Activated T-cell treated with anti-CD3 and anti-CD28 coated beads, Interleukin-2, amount 50 U/mL, for 48 hours (primary cell): ENCODE measurements around the gene IL3.
A peak's percentile ranks its signal among the peaks of the same experiment; 100 is the strongest.
"Not testable (repeated sequence)": the region's sequence is repeated elsewhere in the genome, so short reads cannot be mapped to it uniquely, and the experiment has no call there.

ENCODE experiments used
- DNase-seq, 2 experiments: peaks; one replicate each; pipeline ENCODE4 v3.0.0-alpha.2; 2020

IL3 gene

GRCh38 chr5:132095424-132095972 is 35.0 kb downstream of the IL3 start:
- peak; percentile 35 to 39 for DNase-seq

GRCh38 chr5:132096904-132097303 is 36.4 kb downstream of the IL3 start:
- DNase-seq, result peak in 1 of 2 experiments; percentile 22

GRCh38 chr5:132098151-132098594 is 37.7 kb downstream of the IL3 start:
- DNase-seq, result peak; percentile 68 to 69

GRCh38 chr5:132098621-132099020 is 38.2 kb downstream of the IL3 start:
- DNase-seq, result no peak

GRCh38 chr5:132099076-132099748 is 38.8 kb downstream of the IL3 start:
- peak; percentile 78 to 81 for DNase-seq

GRCh38 chr5:132099905-132100304 is 39.5 kb downstream of the IL3 start:
- DNase-seq, result peak; percentile 52 to 59

GRCh38 chr5:132100672-132101261 is 40.3 kb downstream of the IL3 start:
- DNase-seq, result peak; percentile 75 to 77

GRCh38 chr5:132101385-132101880 is 41.0 kb downstream of the IL3 start:
- DNase-seq, result peak in 1 of 2 experiments; percentile 27

- peak; percentile 74 to 76 for DNase-seq
Observed at GRCh38 chr5:132102101-132102701, 41.7 kb downstream of the IL3 start.

- no peak for DNase-seq
Observed at GRCh38 chr5:132102944-132103331, 42.5 kb downstream of the IL3 start.

GRCh38 chr5:132103332-132103951 is 43.0 kb downstream of the IL3 start:
- peak; percentile 80 for DNase-seq

- DNase-seq, result no peak
Observed at GRCh38 chr5:132103969-132104391, 43.5 kb downstream of the IL3 start.

- DNase-seq, result peak in 1 of 2 experiments; percentile 27
Observed at GRCh38 chr5:132104556-132104955, 44.1 kb downstream of the IL3 start.

GRCh38 chr5:132105688-132106087 is 45.2 kb downstream of the IL3 start:
- no peak for DNase-seq

- DNase-seq, result not testable (repeated sequence)
Observed at GRCh38 chr5:132108495-132108894, 48.0 kb downstream of the IL3 start.

- not testable (repeated sequence) for DNase-seq
Observed at GRCh38 chr5:132108957-132109356, 48.5 kb downstream of the IL3 start.

GRCh38 chr5:132109494-132110053 is 49.1 kb downstream of the IL3 start:
- DNase-seq, result peak in 1 of 2 experiments; percentile 15

- peak in 1 of 2 experiments; percentile 25 for DNase-seq
Observed at GRCh38 chr5:132110195-132110594, 49.7 kb downstream of the IL3 start.

- DNase-seq, result peak; percentile 57 to 62
Observed at GRCh38 chr5:132110930-132111329, 50.5 kb downstream of the IL3 start.

GRCh38 chr5:132112111-132112510 is 51.7 kb downstream of the IL3 start:
- no peak for DNase-seq
